Spleen (tissue), 7 donors: ENCODE data around the gene PROK1.

Source experiments
- POLR2A ChIP-seq, 3 donors: fragments of 450-650 bp; IDR thresholded peaks; one replicate each; pipeline ENCODE4 v1.5.1; 2017; ENCODE audit warnings: antibody characterized with exemption in 3 of 3, mild to moderate bottlenecking in 1 of 3
- POLR2AphosphoS5 ChIP-seq, 3 donors: sonication (generic); formaldehyde crosslinking; IDR thresholded peaks; one replicate each; pipeline ENCODE4 v1.5.1; 2017; ENCODE audit warnings: antibody characterized with exemption in 3 of 3
- TF ChIP-seq, protein P1 (sequence below), 11 experiments: fragments of 200-600 bp in 7 of 11; fragments of 450-650 bp in 4 of 11; sonication (generic) in 4 of 11; IDR thresholded peaks in 8 of 11; conservative IDR thresholded peaks in 3 of 11; 1 replicate in 7 of 11; 2 replicates in 4 of 11; pipeline versions ENCODE4 v1.4.0 to v1.8.0; 2016 to 2021; ENCODE audit warnings: antibody characterized with exemption in 11 of 11, inconsistent platforms in 4 of 11, mild to moderate bottlenecking in 1 of 11
- donor health status: DM: no; HTN: no; CAD: no; lungs with moderate emphysema.
- donor health status: DM: no; HTN: no; CAD: no.
- donor health status: DM: no; HTN: no; CAD: no.

DNA sequence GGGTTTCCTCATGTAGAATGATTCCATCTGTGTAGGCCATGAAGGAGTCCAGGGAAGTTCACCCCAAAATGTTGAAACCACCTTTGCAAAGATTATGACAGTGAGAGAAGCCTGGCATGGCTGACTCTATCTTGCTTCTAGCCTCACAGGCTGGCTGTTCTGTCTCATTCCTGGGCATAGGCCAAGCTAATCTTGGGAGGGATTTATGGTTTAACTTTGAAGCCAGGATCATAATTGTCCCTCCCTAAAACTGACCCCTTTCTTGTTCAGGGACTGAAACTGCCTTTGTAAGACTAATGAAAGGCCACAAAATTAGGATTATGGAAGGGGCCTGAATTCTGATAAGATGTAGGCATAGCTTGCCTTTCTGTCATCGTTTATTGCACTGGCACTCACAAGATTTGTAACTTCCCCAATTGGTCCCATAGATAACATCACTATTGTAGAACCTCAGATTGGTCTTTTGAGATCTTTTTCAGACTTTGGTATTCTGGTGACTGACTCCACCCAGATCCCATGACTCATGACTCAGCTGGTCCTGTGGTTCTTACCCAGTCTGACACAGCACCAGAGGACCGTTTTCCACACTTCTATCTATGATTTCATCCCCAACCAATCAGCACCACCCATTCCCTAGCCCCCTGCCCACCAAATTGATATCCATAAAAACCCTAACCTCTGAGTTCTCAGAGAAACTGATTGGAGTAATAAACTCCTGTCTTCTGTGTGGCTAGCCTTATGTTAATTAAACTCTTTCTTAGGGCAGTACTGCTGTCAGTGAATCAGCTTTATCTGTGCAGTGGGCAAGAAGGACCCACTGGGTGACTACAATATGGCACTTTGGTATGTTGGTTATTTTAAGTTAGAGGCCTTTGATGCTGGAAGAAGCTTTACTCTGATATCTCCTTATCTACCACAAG is 29.8 kb upstream of the PROK1 start:
- TF ChIP-seq, protein P1, sequence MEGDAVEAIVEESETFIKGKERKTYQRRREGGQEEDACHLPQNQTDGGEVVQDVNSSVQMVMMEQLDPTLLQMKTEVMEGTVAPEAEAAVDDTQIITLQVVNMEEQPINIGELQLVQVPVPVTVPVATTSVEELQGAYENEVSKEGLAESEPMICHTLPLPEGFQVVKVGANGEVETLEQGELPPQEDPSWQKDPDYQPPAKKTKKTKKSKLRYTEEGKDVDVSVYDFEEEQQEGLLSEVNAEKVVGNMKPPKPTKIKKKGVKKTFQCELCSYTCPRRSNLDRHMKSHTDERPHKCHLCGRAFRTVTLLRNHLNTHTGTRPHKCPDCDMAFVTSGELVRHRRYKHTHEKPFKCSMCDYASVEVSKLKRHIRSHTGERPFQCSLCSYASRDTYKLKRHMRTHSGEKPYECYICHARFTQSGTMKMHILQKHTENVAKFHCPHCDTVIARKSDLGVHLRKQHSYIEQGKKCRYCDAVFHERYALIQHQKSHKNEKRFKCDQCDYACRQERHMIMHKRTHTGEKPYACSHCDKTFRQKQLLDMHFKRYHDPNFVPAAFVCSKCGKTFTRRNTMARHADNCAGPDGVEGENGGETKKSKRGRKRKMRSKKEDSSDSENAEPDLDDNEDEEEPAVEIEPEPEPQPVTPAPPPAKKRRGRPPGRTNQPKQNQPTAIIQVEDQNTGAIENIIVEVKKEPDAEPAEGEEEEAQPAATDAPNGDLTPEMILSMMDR (IDR thresholded peaks at IDR 0.05 in 8 of 11, conservative IDR thresholded peaks at IDR 0.05 in 3 of 11), result no peak
- TF ChIP-seq POLR2A (IDR thresholded peaks at IDR 0.05), result no peak
- no peak for TF ChIP-seq POLR2AphosphoS5 (IDR thresholded peaks at IDR 0.05)
